ENCODE data around the gene TMEM236.

DNA sequence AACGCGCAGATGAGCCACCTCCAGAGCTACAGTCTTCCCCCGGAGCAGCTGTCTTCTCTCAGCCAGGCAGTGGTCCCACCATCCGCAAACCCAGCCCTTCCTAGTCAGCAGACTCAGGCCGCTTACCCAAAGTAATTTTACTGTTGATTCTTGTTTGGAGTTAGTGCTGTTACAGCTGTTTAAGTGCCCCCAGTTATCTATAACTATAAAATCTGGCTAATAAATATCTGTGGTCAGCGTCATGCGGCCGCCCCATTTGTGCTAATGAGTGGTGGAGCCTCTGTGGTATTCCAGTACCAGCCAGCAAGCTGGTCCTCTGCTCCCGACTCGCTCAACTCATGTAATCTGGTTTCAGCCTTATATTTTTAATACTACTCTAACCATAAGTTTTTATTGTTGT lies 43.2 kb upstream of the TMEM236 start:
- TF ChIP-seq, protein P1, sequence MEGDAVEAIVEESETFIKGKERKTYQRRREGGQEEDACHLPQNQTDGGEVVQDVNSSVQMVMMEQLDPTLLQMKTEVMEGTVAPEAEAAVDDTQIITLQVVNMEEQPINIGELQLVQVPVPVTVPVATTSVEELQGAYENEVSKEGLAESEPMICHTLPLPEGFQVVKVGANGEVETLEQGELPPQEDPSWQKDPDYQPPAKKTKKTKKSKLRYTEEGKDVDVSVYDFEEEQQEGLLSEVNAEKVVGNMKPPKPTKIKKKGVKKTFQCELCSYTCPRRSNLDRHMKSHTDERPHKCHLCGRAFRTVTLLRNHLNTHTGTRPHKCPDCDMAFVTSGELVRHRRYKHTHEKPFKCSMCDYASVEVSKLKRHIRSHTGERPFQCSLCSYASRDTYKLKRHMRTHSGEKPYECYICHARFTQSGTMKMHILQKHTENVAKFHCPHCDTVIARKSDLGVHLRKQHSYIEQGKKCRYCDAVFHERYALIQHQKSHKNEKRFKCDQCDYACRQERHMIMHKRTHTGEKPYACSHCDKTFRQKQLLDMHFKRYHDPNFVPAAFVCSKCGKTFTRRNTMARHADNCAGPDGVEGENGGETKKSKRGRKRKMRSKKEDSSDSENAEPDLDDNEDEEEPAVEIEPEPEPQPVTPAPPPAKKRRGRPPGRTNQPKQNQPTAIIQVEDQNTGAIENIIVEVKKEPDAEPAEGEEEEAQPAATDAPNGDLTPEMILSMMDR (IDR thresholded peaks at IDR 0.05), result no peak
- no peak for TF ChIP-seq POLR2A (IDR thresholded peaks at IDR 0.05)
